HG02981 (cell line): ENCODE data around the gene PTPN1.

Experiments
- ATAC-seq: cut with Tn5 transposase; IDR thresholded peaks from one replicate; pipeline ENCODE4 v1.9.1; 2021; ENCODE audit warnings: mild to moderate bottlenecking, moderate library complexity; ENCODE audit not compliant: unreplicated experiment

PTPN1 gene

DNA sequence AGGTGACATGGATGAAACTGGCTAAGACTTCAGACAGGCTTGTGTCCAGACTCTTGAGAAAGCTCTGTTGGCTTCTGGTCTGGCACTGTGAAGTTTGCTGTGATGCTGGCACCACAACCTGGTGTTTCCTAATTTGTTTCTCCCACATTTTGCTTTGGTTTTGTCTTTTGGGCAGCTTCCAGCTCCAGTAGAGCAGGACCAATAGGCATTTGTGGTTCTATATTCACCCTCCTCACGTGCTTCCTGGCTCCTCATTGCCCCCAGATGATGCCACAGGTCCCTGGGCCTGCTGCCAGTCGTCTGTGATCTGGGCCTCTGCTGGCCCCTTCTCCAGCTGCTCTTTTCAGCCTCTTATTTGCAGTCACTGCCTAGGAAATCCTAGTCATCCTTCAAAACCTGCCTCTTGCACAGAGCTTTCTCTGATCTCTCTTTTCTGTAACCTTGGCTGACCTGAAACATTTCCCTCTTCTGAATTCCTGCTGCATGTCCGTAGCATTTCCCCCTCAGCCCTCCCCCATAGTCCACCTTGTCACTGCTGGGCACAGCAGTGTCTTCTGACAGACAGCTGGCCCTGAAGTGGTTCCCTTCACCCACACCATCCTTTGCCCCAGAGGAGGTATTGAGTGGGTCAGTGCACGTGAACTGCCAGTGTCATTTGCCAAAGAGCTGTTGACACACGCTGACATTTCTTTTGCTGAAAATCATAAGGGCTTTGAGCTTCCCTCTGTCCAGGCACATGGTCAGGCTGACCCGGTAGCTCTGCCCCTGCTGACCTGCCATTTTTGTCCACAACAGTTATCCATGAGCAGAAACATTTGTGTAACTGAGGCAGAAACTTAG is 63.0 kb downstream of the PTPN1 start:
- ATAC-seq: no peak

DNA sequence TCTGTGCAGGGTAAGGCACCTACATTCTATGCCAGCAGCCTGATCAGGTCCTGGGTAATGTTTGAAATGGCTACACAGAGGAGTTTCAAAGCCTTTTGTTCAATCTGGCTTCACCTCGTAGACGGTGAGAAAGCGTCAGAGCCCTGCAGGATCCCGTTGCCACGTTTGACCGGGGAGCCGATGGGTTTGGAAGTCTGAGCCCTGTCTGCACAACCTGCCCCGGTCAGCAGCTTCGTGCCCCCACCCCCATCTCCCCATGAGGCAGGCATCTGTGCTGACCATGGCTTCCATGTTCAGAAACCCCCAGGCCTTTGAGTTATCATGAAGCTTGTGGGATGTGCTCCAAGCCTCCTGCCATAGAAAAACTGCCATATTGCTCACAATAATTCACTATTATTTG is 63.9 kb downstream of the PTPN1 start:
- ATAC-seq: no peak

- no peak for ATAC-seq
Observed at GRCh38 chr20:50574586-50574985, 64.4 kb downstream of the PTPN1 start.

DNA sequence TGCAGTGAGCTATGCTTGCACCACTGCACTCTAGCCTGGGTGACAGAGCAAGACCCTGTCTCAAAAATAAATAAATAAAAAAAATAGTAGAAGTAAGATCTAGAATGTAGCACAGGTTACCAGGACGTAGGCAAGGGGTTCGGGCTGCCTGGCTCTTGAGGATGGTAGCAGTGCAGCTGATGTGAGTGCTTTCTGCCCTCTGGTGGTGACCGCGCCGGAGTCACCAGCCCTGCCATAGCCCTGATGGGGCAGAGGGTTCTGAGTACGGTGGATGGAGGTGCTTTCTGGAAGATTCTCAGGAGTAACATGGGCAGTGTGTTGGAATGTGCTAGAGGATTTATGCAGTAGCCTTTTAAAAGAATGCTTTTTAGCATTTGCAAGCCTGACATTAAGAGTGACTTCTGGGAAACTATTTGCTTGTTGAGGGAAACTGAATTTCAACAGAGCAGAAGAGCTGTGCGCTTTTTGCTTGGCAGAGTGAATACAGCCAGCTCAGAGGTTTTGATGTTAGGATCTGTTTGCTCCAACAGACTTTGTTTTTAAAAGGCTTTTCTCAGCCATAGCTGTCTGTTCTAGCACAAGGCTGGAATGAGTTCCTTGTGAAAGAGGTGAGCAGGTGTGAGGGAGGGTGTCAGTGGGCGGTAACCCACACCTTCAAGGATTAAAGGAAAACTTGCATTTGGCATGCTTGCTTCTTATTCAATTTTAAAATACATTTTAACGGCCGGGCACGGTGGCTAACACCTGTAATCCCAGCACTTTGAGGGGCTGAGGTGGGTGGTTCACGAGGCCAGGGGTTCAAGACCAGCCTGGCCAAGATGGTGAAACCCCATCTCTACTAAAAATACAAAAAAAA is 65.9 kb downstream of the PTPN1 start:
- no peak for ATAC-seq

DNA sequence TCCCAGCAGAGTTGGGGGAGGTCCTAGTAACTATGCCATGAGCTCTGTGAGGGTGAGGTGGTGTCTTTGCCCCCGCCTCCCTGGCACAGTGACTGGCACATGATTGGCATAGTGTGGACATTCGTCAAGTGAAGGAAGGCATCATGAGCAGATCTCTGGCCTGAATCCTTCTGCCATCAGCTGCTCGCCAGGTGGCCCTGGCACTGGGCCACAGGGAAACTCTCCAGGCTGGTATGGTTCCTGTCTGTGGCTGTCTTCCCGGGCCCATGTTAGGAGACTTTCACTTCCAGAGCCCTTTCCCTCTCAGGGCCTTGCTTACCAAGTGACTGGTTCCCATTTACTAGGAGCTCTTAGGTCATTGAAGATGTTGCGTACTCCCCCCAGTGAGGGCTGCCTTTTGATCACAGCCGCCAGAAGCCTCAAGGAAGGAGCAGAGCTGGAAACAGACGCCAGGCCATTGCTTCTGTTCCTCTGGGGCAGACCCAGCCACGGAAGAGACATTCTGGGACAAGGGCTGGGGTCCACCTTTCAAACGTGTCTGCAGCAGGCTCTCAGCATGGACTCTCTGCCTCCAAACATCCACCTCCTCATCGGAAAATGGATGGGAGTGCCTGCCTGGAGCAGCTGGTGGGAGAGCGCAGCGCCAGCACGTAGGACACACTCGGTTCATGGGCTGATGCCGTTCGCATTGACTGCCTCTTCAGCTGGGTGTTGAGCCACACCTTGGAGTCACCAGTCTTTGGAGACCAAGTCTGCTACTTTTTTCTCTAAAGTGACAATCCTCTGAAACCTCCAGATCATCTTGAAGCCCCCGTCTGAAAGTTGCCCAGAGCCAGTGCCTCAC is 67.2 kb downstream of the PTPN1 start:
- no peak for ATAC-seq

DNA sequence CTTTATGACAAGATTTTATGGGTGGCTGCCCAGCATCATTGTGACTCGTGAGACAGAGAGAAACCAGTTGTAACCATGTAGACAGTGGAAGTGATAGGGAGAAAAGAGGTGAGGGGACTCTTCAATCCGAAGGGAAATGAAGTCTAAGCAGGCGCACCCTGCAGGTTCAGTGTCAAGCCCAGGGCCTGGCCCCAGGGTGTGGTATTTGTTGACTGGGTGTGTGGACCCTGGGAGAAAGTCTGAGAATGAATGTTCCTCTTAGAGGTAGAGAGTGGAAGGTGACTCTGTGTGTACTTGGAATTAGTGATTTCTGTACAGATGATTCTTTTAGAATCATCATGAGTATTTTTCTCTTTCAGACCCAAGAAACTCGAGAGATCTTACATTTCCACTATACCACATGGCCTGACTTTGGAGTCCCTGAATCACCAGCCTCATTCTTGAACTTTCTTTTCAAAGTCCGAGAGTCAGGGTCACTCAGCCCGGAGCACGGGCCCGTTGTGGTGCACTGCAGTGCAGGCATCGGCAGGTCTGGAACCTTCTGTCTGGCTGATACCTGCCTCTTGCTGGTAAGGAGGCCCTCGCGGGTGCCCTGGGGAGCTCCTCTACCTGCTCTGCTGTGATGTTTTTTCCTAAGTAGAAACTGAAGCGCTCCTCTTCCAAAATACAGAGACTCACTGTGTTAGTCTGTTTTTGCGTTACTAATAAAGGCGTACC is 68.0 kb downstream of the PTPN1 start:
- ATAC-seq: no peak

GRCh38 chr20:50578778-50579165 is 68.6 kb downstream of the PTPN1 start:
- no peak for ATAC-seq

DNA sequence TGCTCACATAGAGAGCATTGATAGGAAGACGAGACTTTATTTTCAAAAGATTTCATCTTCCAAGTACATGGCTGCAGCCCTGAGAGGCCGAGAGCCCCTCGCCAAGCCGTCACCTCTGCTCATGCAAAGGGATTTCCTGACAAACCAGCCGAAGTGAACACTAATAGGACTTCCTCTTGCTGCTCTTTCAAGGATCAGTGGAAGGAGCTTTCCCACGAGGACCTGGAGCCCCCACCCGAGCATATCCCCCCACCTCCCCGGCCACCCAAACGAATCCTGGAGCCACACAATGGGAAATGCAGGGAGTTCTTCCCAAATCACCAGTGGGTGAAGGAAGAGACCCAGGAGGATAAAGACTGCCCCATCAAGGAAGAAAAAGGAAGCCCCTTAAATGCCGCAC is 69.3 kb downstream of the PTPN1 start:
- ATAC-seq: no peak

DNA sequence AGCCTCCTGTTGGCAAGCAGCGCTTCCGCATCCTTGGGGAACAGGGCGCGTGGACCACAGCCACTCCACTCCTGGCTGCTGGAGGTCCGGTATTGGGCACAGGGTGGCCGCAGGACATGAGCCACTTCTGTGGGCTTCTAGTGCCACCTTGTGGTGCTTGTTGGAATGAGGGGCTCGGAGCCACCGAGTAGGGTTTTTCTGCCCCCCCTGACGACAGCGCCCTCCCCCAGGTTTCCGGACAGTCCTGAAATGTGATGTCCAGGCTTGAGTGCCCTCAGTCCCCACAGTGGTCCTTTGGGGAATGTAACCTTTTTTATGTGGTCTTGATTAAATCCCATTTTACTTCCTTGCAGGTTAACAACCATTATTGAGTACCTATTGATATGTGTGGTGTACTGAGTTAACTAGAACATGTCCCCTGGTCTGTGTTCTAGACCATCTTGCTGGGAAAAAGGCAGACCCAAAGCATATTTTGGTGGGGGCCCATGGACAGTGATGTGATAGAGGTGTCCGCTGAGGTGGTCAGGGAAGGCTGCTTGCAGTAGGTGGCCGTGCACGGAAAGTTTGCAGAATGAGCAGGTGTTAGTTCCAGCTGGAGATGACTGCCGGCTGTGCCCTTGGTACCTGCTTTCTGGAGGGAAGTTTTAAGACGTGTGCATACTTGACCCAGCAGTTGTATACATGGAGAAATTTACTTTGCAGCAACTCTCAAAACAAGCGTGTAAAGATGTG is 70.0 kb downstream of the PTPN1 start:
- ATAC-seq: no peak

DNA sequence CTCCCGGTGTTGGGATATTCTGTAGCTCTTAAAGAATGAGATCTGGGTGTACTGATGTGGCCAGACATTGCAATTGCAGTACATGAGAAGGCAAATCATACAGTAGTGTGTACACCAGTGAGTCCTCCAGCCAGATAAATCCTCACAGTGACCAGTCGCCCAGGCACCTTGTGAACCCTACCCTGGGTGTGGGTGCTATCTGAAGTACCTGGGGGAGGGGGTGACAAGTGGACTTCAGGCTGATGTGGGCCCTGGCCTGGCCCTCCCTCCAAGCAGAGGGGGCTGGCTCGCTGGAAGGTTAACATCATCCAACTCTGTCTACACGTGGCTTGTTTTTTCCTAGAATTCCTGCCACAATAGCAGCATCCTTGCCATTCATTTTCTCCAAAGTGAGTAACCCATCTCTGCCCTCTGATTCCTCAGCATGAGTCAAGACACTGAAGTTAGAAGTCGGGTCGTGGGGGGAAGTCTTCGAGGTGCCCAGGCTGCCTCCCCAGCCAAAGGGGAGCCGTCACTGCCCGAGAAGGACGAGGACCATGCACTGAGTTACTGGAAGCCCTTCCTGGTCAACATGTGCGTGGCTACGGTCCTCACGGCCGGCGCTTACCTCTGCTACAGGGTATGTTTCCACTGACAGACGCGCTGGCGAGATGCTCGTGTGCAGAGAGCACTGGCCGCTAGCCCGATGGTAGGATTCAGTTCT is 70.8 kb downstream of the PTPN1 start:
- no peak for ATAC-seq

- ATAC-seq: no peak
Observed at GRCh38 chr20:50582092-50582491, 71.9 kb downstream of the PTPN1 start.

DNA sequence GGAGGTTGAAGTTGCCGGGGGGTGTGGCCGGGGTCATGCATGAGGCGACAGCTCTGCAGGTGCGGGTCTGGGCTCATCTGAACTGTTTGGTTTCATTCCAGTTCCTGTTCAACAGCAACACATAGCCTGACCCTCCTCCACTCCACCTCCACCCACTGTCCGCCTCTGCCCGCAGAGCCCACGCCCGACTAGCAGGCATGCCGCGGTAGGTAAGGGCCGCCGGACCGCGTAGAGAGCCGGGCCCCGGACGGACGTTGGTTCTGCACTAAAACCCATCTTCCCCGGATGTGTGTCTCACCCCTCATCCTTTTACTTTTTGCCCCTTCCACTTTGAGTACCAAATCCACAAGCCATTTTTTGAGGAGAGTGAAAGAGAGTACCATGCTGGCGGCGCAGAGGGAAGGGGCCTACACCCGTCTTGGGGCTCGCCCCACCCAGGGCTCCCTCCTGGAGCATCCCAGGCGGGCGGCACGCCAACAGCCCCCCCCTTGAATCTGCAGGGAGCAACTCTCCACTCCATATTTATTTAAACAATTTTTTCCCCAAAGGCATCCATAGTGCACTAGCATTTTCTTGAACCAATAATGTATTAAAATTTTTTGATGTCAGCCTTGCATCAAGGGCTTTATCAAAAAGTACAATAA is 72.5 kb downstream of the PTPN1 start:
- no peak for ATAC-seq

GRCh38 chr20:50583442-50584150 is 73.4 kb downstream of the PTPN1 start:
- ATAC-seq: no peak

GRCh38 chr20:50584687-50585086 is 74.5 kb downstream of the PTPN1 start:
- ATAC-seq: no peak

GRCh38 chr20:50585214-50585613 is 75.0 kb downstream of the PTPN1 start:
- ATAC-seq: no peak

GRCh38 chr20:50585678-50586077 is 75.5 kb downstream of the PTPN1 start:
- ATAC-seq: no peak

GRCh38 chr20:50586531-50587232 is 76.5 kb downstream of the PTPN1 start:
- ATAC-seq: no peak
